Kidney epithelial cell (primary cell): ENCODE measurements around the gene TOX2. TPM values are rescaled to one million over a fixed set of nuclear protein-coding genes. Genes with fewer than 3 reads are reported as not detected.

ENCODE experiments used
- DNase-seq: peaks from one replicate; pipeline ENCODE4 v3.0.0-alpha.2; 2010; ENCODE audit warnings: low read depth
- H3K27me3 ChIP-seq: 2 replicates; pipeline ENCODE4 v1.6.0; 2011; ENCODE audit warnings: low read length; ENCODE audit not compliant: control insufficient read depth, insufficient read depth
- H3K36me3 ChIP-seq: 2 replicates; pipeline ENCODE4 v1.5.1; 2011; ENCODE audit warnings: low read length; ENCODE audit not compliant: control insufficient read depth, insufficient read depth
- H3K4me3 ChIP-seq: 2 replicates; pipeline ENCODE4 v1.5.1; 2011; ENCODE audit warnings: low read depth, mild to moderate bottlenecking, control low read depth, low read length
- CTCF ChIP-seq: IDR thresholded peaks from 2 replicates; pipeline ENCODE4 v1.5.1; 2011; ENCODE audit warnings: mild to moderate bottlenecking, moderate library complexity, low read length, control low read depth, inconsistent platforms; ENCODE audit not compliant: insufficient read depth, poor library complexity, severe bottlenecking
- total RNA-seq: library from RNA; depleted of rRNA; stranded (reverse); fragments of >200 nt; gene quantifications from 2 replicates; pipeline ENCODE4 v1.2.3, GENCODE V29; 2015

TOX2 gene, protein sequence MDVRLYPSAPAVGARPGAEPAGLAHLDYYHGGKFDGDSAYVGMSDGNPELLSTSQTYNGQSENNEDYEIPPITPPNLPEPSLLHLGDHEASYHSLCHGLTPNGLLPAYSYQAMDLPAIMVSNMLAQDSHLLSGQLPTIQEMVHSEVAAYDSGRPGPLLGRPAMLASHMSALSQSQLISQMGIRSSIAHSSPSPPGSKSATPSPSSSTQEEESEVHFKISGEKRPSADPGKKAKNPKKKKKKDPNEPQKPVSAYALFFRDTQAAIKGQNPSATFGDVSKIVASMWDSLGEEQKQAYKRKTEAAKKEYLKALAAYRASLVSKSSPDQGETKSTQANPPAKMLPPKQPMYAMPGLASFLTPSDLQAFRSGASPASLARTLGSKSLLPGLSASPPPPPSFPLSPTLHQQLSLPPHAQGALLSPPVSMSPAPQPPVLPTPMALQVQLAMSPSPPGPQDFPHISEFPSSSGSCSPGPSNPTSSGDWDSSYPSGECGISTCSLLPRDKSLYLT
- 5.9 and 7.3 TPM in 2 replicates for total RNA-seq

DNA sequence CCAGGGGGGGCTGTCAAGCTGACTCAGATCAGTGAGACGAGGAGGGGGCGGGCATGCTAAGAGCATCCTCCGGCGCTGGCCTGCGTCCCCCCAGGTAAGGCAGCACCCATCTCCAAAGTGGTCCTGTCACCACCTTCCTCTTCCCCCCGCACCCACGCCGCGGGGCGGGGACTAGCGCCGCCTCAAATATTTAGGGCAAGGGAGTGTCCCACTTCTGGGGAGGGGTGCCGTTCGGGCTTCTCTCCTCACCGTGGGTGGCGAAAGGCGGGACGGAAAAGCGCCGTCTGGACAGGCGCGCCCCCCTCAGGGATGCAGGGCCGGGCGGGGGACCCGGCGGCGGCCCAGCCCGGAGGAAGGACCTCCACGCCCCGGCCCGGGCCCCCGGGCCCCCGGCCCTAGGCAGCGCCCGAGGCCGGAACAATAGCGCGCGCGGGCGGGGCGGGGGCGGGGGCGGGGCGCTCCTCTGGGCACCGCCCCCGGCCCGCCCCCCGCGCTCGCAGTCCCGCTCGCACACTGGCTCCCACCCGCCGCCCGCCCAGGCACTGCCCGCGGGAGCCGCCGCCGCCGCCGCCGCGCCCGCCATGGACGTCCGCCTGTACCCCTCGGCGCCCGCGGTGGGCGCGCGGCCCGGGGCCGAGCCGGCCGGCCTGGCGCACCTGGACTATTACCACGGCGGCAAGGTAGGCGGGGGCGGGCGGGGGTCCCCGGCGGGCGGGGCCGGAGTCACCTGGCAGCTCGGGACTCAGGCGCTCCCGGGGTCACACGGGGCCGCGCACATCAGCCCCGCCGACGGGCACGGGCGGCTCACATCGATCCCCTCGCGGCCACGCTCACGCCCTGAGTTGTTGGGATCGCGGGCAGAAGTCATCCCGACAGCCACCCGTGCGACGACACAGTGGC lies at the start of gene TOX2:
TSS of gene TOX2 (plus strand) at position 542 of the 900 bp plus-strand sequence. CDS start at position 582, 40 bp downstream.
- H3K4me3 ChIP-seq, result peak within 1 kb of the TSS; percentile 54
- TF ChIP-seq CTCF, result no peak
- no peaks in the 10 kb centered on the region for H3K36me3 ChIP-seq
- DNase-seq, result no peak
- H3K27me3 ChIP-seq, result peaks cover 29% of the 10 kb centered on the region

DNA sequence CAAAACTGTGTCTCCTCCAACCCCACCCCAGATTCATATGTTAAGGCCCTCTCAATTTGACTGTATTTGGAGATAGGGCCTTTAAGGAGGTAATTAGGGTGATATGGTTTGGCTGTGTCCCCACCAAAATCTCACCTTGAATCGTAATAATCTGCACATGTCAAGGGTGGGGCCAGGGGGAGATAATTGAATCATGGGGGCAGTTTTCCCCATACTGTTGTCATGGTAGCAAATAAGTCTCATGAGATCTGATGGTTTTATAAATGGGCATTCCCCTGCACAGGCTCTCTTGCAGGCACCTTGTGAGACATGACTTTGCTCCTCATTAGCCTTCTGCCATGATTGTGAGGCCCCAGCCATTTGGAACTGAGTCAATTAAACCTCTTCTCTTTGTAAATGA lies 46.6 kb upstream of the TOX2 start:
- TF ChIP-seq CTCF, result no peak
- no peaks in the 10 kb centered on the region for H3K36me3 ChIP-seq
- no peak for DNase-seq
- no peak overlapping the region for H3K4me3 ChIP-seq
- H3K27me3 ChIP-seq, result no peaks in the 10 kb centered on the region

DNA sequence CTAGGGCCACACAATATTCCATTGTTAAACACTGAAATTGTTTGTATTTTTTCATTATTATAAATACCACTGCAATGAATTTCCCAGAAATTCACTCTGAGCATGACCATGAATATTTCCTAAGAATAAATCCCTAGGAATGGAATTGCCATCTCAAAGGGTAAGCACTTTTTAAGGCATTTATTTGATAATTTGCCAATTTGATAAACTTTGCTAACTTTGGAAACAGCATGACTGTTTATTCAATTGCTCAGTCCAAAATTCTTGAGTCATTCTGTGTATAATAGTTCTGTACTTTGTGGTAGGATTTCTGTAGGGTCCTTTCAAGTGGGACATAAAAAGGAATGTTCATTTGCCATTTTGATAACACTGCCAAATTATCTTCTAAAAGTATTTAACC lies 44.2 kb upstream of the TOX2 start:
- Histone ChIP-seq H3K27me3 (no peaks in the 10 kb centered on the region), H3K4me3 (no peak overlapping the region), H3K36me3 (no peaks in the 10 kb centered on the region)
- TF ChIP-seq CTCF, result no peak
- DNase-seq, result no peak

DNA sequence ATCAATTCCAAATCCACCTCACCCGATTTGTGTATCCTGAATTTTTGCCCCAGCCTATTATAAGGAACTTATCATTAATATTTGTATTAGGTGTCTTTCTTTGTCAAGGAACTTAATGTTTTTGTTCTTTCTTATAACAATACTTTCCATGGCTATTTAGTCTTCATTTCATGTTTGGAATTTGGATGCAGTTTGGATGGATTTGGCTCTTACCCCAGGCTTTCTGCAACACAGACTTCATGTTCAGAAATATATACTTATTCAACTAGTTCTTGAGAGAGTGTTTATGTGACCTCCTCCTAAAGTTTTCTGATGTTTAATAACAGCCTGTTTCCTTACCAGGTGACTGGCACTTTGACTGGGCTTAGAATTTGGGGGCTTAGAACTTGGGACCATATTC lies 35.9 kb upstream of the TOX2 start:
- no peaks in the 10 kb centered on the region for H3K27me3 ChIP-seq
- no peak for TF ChIP-seq CTCF
- no peak overlapping the region for H3K4me3 ChIP-seq
- no peaks in the 10 kb centered on the region for H3K36me3 ChIP-seq
- no peak for DNase-seq

GRCh38 chr20:43893930-43894329 lies 20.7 kb upstream of the TOX2 start:
- no peak overlapping the region for H3K4me3 ChIP-seq
- no peak for DNase-seq
- no peaks in the 10 kb centered on the region for H3K36me3 ChIP-seq
- H3K27me3 ChIP-seq, result no peaks in the 10 kb centered on the region
- no peak for TF ChIP-seq CTCF
